Measurements from ENCODE around the gene SVIP.

DNA sequence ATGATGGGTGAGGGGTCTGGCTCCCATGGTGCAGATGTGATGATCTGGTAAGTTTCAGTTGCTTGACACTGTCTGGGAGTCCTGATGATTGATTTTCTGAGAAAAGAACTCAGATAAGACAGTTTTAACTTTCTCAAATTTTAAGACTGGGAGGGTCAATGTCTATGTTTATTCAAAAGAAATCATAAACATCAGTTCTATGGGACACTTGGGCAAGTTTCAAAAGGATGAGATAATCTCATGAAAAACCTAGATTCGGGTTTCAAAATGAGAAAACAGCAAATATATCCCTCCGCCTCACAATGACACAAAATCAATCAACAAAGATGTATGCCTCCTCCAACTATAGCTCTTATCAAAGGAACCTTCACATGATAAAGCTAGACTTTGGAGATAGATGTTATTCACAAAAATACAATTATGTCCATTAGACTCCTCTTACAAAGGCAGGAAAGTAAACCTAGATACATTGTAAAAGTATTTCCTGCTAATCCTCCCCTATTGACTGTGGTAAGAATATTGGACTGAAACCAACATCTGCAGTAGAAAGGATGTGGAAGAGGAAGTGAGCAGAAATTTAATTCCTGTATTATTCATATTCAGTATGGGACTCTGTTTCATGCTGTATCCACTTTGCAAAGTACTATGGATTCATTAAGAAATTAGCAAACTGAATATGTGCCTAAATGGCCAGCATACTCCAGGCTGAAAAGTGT is 21.6 kb downstream of the SVIP start:
- TF ChIP-seq CTCF (IDR thresholded peaks at IDR 0.05) (no peak), POLR2A (IDR thresholded peaks at IDR 0.05) (no peak)

Measured in right lobe of liver (tissue), 4 donors.